GM18858 (cell line): ENCODE measurements around the gene UXT.
"Not testable (repeated sequence)": the region's sequence is repeated elsewhere in the genome, so short reads cannot be mapped to it uniquely, and the experiment has no call there.

ENCODE experiments used
- ATAC-seq: cut with Tn5 transposase; IDR thresholded peaks from one replicate; pipeline ENCODE4 v1.9.1; 2021; ENCODE audit not compliant: unreplicated experiment

The UXT gene

GRCh38 chrX:47658684-47659420 is at the start of gene UXT:
Gene UXT (minus strand): TSS chrX:47659180. CDS start chrX:47658927, 253 bp downstream.
- ATAC-seq = peak; percentile 58

- ATAC-seq = no peak
Observed at GRCh38 chrX:47707031-47707780, 48.2 kb upstream of the UXT start.

- no peak for ATAC-seq
Observed at GRCh38 chrX:47706575-47706974, 47.6 kb upstream of the UXT start.

- no peak for ATAC-seq
Observed at GRCh38 chrX:47704736-47705135, 45.8 kb upstream of the UXT start.

GRCh38 chrX:47697181-47697580 is 38.2 kb upstream of the UXT start:
- no peak for ATAC-seq

- no peak for ATAC-seq
Observed at GRCh38 chrX:47690175-47690574, 31.2 kb upstream of the UXT start.

GRCh38 chrX:47687263-47687662 is 28.3 kb upstream of the UXT start:
- no peak for ATAC-seq

- no peak for ATAC-seq
Observed at GRCh38 chrX:47683829-47684205, 24.8 kb upstream of the UXT start.

GRCh38 chrX:47683184-47683828 is 24.3 kb upstream of the UXT start:
- no peak for ATAC-seq

- not testable (repeated sequence) for ATAC-seq
Observed at GRCh38 chrX:47675959-47676859, 17.2 kb upstream of the UXT start.

GRCh38 chrX:47674776-47675175 is 15.8 kb upstream of the UXT start:
- no peak for ATAC-seq

- not testable (repeated sequence) for ATAC-seq
Observed at GRCh38 chrX:47665797-47666196, 6.8 kb upstream of the UXT start.

GRCh38 chrX:47664737-47665136 is 5.8 kb upstream of the UXT start:
- no peak for ATAC-seq

- no peak for ATAC-seq
Observed at GRCh38 chrX:47662144-47662657, 3.2 kb upstream of the UXT start.

GRCh38 chrX:47661539-47661938 is 2.6 kb upstream of the UXT start:
- no peak for ATAC-seq

- ATAC-seq = no peak
Observed at GRCh38 chrX:47659421-47659726, 394 bp upstream of the UXT start.

- ATAC-seq = no peak
Observed at GRCh38 chrX:47658301-47658683, 688 bp downstream of the UXT start.

- no peak for ATAC-seq
Observed at GRCh38 chrX:47651043-47651905, 7.7 kb downstream of the UXT start.

GRCh38 chrX:47650164-47651042 is 8.6 kb downstream of the UXT start, which contains the start of gene ELK1:
Gene ELK1 (minus strand): TSS chrX:47650563. CDS start chrX:47641441, 9,122 bp downstream.
- peak; percentile 77 for ATAC-seq
